DOHH2 (cell line): ENCODE results near the gene RNF39.
"Not testable (repeated sequence)": the region's sequence is repeated elsewhere in the genome, so short reads cannot be mapped to it uniquely, and the experiment has no call there.

Source experiments
- H3F3A ChIP-seq: fragments of 200-600 bp; sonication (generic), shearing (Covaris generic); 2 replicates; pipeline ENCODE4 v1.6.0; 2016; ENCODE audit warnings: antibody characterized with exemption, mild to moderate bottlenecking; ENCODE audit not compliant: control insufficient read depth, insufficient read depth
- H3K27ac ChIP-seq: fragments of 200-600 bp; sonication (generic); 2 replicates; pipeline ENCODE4 v1.5.1; 2014; ENCODE audit warnings: low read depth, mild to moderate bottlenecking, low read length, moderate library complexity
- H3K27me3 ChIP-seq: fragments of 200-600 bp; sonication (generic); 2 replicates; pipeline ENCODE4 v1.6.1; 2014; ENCODE audit warnings: mild to moderate bottlenecking, low read length, mixed read lengths; ENCODE audit not compliant: control insufficient read depth
- H3K36me3 ChIP-seq: fragments of 200-600 bp; sonication (generic); 2 replicates; pipeline ENCODE4 v1.6.1; 2014; ENCODE audit warnings: mild to moderate bottlenecking, low read length, moderate library complexity, mixed read lengths; ENCODE audit not compliant: control insufficient read depth
- H3K4me1 ChIP-seq: fragments of 200-600 bp; sonication (generic); 2 replicates; pipeline ENCODE4 v1.6.1; 2014; ENCODE audit warnings: mild to moderate bottlenecking, low read length, mixed read lengths; ENCODE audit not compliant: control insufficient read depth
- H3K4me2 ChIP-seq: fragments of 200-600 bp; sonication (generic); 2 replicates; pipeline ENCODE4 v1.6.0; 2014; ENCODE audit warnings: mild to moderate bottlenecking, low read length, moderate library complexity
- H3K4me3 ChIP-seq: fragments of 200-600 bp; sonication (generic); 2 replicates; pipeline ENCODE4 v1.5.1; 2014; ENCODE audit warnings: mild to moderate bottlenecking, low read length, mixed read lengths
- H3K79me2 ChIP-seq: fragments of 200-600 bp; sonication (generic); 2 replicates; pipeline ENCODE4 v1.6.1; 2014; ENCODE audit warnings: mild to moderate bottlenecking, low read length, mixed read lengths; ENCODE audit not compliant: control insufficient read depth
- H3K9me2 ChIP-seq: fragments of 200-600 bp; sonication (generic); replicated peaks from 2 replicates; pipeline ENCODE4 v1.6.1; 2014; ENCODE audit warnings: mild to moderate bottlenecking, low read length, mixed read lengths; ENCODE audit not compliant: control insufficient read depth
- H3K9me3 ChIP-seq: fragments of 200-600 bp; sonication (generic); 2 replicates; pipeline ENCODE4 v1.6.1; 2014; ENCODE audit warnings: antibody characterized with exemption, low read length, mixed read lengths; ENCODE audit not compliant: control insufficient read depth, insufficient read depth
- H4K20me1 ChIP-seq: fragments of 200-600 bp; sonication (generic); 2 replicates; pipeline ENCODE4 v1.6.0; 2014; ENCODE audit warnings: low read depth, mild to moderate bottlenecking, antibody characterized with exemption, low read length, moderate library complexity; ENCODE audit not compliant: control insufficient read depth, insufficient read depth
- CTCF ChIP-seq: fragments of 200-600 bp; sonication (generic); IDR thresholded peaks from one replicate; pipeline ENCODE4 v1.5.1; 2014; ENCODE audit warnings: antibody characterized with exemption, mild to moderate bottlenecking, low read depth, low read length; ENCODE audit not compliant: poor library complexity, severe bottlenecking
- EZH2phosphoT487 ChIP-seq: fragments of 200-600 bp; sonication (generic); IDR thresholded peaks from 2 replicates; pipeline ENCODE4 v1.6.1; 2017; ENCODE audit warnings: borderline replicate concordance, mild to moderate bottlenecking, antibody characterized with exemption, low read length, moderate library complexity, mixed read lengths

Gene RNF39

GRCh38 chr6:30029588-30029987 lies 46.0 kb downstream of the RNF39 start:
- Histone ChIP-seq H3K9me2 (no peaks in the 10 kb centered on the region), H3K9me3 (no peaks in the 10 kb centered on the region), H3K4me2 (no peak overlapping the region), H3K27me3 (no peaks in the 10 kb centered on the region), H3F3A (no peaks in the 10 kb centered on the region), H4K20me1 (no peaks in the 10 kb centered on the region), H3K4me1 (no peaks in the 10 kb centered on the region), H3K79me2 (no peaks in the 10 kb centered on the region), H3K27ac (no peak overlapping the region), H3K4me3 (no peak overlapping the region), H3K36me3 (no peaks in the 10 kb centered on the region)
- TF ChIP-seq EZH2phosphoT487 (no peak), CTCF (no peak)

GRCh38 chr6:30025186-30025585 lies 50.4 kb downstream of the RNF39 start:
- Histone ChIP-seq H3K4me2 (no peak overlapping the region), H3F3A (no peaks in the 10 kb centered on the region), H3K4me1 (no peaks in the 10 kb centered on the region), H3K36me3 (no peaks in the 10 kb centered on the region), H3K4me3 (no peak overlapping the region), H3K27me3 (no peaks in the 10 kb centered on the region), H3K9me3 (no peaks in the 10 kb centered on the region), H3K27ac (no peak overlapping the region), H3K79me2 (no peaks in the 10 kb centered on the region), H3K9me2 (no peaks in the 10 kb centered on the region), H4K20me1 (no peaks in the 10 kb centered on the region)
- no peak for TF ChIP-seq CTCF
- TF ChIP-seq EZH2phosphoT487: no peak

- not testable (repeated sequence) for H3K36me3 ChIP-seq, H3K27me3 ChIP-seq, H3F3A ChIP-seq, H3K9me3 ChIP-seq, H3K9me2 ChIP-seq, H3K4me2 ChIP-seq, H3K4me1 ChIP-seq, H3K4me3 ChIP-seq, H3K79me2 ChIP-seq, H3K27ac ChIP-seq, H4K20me1 ChIP-seq
These were observed 52.9 kb downstream of the RNF39 start for GRCh38 chr6:30022712-30023111.

GRCh38 chr6:30022189-30022588 lies 53.4 kb downstream of the RNF39 start:
- Histone ChIP-seq H3K4me1 (no peaks in the 10 kb centered on the region), H3K9me2 (no peaks in the 10 kb centered on the region), H3K4me3 (no peak overlapping the region), H3K27me3 (no peaks in the 10 kb centered on the region), H3F3A (no peaks in the 10 kb centered on the region), H3K27ac (no peak overlapping the region), H4K20me1 (no peaks in the 10 kb centered on the region), H3K79me2 (no peaks in the 10 kb centered on the region), H3K9me3 (no peaks in the 10 kb centered on the region), H3K36me3 (no peaks in the 10 kb centered on the region), H3K4me2 (no peak overlapping the region)
- TF ChIP-seq CTCF (no peak), EZH2phosphoT487 (no peak)
